Hepatocyte (in vitro differentiated cells): Measurements from ENCODE around the gene BMP7.

Experiments used
- EZH2 ChIP-seq: fragments of 200-600 bp; sonication (generic); IDR thresholded peaks from 2 replicates; pipeline ENCODE4 v1.6.1; 2016; ENCODE audit warnings: antibody characterized with exemption, mild to moderate bottlenecking, borderline replicate concordance
- EZH2phosphoT487 ChIP-seq: fragments of 200-600 bp; sonication (generic); IDR thresholded peaks from one replicate; pipeline ENCODE4 v1.6.1; 2018; ENCODE audit warnings: antibody characterized with exemption, mild to moderate bottlenecking, low read depth, moderate library complexity; ENCODE audit not compliant: unreplicated experiment, severe bottlenecking
- TF ChIP-seq, protein P1 (sequence below): fragments of 200-600 bp; sonication (generic); IDR thresholded peaks from 2 replicates; pipeline ENCODE4 v1.5.1; 2016; ENCODE audit warnings: antibody characterized with exemption, mild to moderate bottlenecking; ENCODE audit not compliant: poor library complexity

GRCh38 chr20:57195469-57196100 is 70.9 kb downstream of the BMP7 start:
- TF ChIP-seq, protein P1, sequence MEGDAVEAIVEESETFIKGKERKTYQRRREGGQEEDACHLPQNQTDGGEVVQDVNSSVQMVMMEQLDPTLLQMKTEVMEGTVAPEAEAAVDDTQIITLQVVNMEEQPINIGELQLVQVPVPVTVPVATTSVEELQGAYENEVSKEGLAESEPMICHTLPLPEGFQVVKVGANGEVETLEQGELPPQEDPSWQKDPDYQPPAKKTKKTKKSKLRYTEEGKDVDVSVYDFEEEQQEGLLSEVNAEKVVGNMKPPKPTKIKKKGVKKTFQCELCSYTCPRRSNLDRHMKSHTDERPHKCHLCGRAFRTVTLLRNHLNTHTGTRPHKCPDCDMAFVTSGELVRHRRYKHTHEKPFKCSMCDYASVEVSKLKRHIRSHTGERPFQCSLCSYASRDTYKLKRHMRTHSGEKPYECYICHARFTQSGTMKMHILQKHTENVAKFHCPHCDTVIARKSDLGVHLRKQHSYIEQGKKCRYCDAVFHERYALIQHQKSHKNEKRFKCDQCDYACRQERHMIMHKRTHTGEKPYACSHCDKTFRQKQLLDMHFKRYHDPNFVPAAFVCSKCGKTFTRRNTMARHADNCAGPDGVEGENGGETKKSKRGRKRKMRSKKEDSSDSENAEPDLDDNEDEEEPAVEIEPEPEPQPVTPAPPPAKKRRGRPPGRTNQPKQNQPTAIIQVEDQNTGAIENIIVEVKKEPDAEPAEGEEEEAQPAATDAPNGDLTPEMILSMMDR = no peak
- TF ChIP-seq EZH2 = no peak
- no peak for TF ChIP-seq EZH2phosphoT487
